Fibroblast of pulmonary artery (primary cell): ENCODE data around the gene GLB1L2.

Experiments
- DNase-seq: peaks from one replicate; pipeline ENCODE4 v3.0.0-alpha.2; 2010; ENCODE audit warnings: low read depth
- H3K4me3 ChIP-seq: replicated peaks from 2 replicates; pipeline ENCODE4 v1.5.1; 2011; ENCODE audit warnings: low read depth, mild to moderate bottlenecking, control low read depth, low read length, moderate library complexity
- CTCF ChIP-seq: IDR thresholded peaks from 2 replicates; pipeline ENCODE4 v1.5.1; 2011; ENCODE audit warnings: mild to moderate bottlenecking, control low read depth, low read length, inconsistent platforms; ENCODE audit errors: missing control alignments

The GLB1L2 gene

GRCh38 chr11:134388590-134388989 is 56.8 kb downstream of the GLB1L2 start:
- DNase-seq = no peak
- H3K4me3 ChIP-seq = no peak overlapping the region
- TF ChIP-seq CTCF = no peak

GRCh38 chr11:134389464-134390180 is 57.8 kb downstream of the GLB1L2 start:
- TF ChIP-seq CTCF = no peak
- no peak for DNase-seq
- no peak overlapping the region for H3K4me3 ChIP-seq

GRCh38 chr11:134390706-134391569 is 59.1 kb downstream of the GLB1L2 start:
- TF ChIP-seq CTCF = no peak
- no peak overlapping the region for H3K4me3 ChIP-seq
- DNase-seq = no peak

- no peak overlapping the region for H3K4me3 ChIP-seq
- no peak for TF ChIP-seq CTCF
- DNase-seq = no peak
Observed at GRCh38 chr11:134391656-134392055, 59.9 kb downstream of the GLB1L2 start.

GRCh38 chr11:134392953-134393615 is 61.3 kb downstream of the GLB1L2 start:
- no peak for TF ChIP-seq CTCF
- DNase-seq = no peak
- H3K4me3 ChIP-seq = no peak overlapping the region

- no peak overlapping the region for H3K4me3 ChIP-seq
- DNase-seq = no peak
- no peak for TF ChIP-seq CTCF
Observed at GRCh38 chr11:134393638-134394037, 61.9 kb downstream of the GLB1L2 start.
